DND-41 (cell line): ENCODE results near the gene LRRC25.

Experiments used
- EZH2 ChIP-seq: IDR thresholded peaks from 3 replicates; pipeline ENCODE4 v1.6.1; 2012; ENCODE audit warnings: borderline replicate concordance, low read depth, mild to moderate bottlenecking, moderate library complexity, low read length, inconsistent platforms; ENCODE audit not compliant: severe bottlenecking
- TF ChIP-seq, protein P1 (sequence below): IDR thresholded peaks from 2 replicates; pipeline ENCODE4 v1.5.1; 2012; ENCODE audit warnings: borderline replicate concordance, low read length, moderate library complexity, mild to moderate bottlenecking; ENCODE audit not compliant: poor library complexity, severe bottlenecking; ENCODE audit errors: extremely low read depth

DNA sequence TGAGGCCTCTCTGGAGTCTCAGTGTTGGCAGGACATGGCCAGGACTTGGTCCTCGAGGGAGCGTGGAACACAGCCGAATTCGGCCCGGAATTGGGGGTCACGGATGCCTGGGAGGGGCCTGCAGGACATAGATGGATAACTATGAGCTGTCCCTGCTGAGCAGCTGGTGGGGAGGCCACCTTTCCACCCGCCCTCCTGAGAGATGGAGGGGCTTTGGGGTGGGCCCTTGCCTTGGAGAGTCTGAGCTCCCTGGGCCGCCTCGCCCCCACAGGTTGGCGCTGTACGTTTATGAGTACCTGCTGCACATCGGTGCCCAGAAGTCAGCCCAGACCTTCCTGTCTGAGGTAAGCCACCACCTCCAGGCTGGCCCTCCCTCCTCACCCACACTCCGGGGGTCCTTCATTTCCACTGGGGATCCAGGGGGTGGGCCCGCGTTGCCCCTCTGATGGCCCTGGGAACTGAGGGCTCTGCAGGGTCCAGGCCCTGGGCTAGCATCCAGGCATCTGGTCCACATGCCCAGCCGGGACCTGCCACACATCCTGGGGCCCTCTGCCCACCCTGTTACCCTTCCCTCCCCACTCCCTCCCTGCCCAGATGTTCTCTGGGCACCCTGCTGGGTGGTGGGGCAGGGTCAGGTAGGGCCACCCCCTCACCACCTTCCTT is 29.8 kb upstream of the LRRC25 start:
- TF ChIP-seq, protein P1, sequence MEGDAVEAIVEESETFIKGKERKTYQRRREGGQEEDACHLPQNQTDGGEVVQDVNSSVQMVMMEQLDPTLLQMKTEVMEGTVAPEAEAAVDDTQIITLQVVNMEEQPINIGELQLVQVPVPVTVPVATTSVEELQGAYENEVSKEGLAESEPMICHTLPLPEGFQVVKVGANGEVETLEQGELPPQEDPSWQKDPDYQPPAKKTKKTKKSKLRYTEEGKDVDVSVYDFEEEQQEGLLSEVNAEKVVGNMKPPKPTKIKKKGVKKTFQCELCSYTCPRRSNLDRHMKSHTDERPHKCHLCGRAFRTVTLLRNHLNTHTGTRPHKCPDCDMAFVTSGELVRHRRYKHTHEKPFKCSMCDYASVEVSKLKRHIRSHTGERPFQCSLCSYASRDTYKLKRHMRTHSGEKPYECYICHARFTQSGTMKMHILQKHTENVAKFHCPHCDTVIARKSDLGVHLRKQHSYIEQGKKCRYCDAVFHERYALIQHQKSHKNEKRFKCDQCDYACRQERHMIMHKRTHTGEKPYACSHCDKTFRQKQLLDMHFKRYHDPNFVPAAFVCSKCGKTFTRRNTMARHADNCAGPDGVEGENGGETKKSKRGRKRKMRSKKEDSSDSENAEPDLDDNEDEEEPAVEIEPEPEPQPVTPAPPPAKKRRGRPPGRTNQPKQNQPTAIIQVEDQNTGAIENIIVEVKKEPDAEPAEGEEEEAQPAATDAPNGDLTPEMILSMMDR: no peak
- TF ChIP-seq EZH2: no peak
